Measurements from ENCODE around the gene LETM1.

Gene LETM1

DNA sequence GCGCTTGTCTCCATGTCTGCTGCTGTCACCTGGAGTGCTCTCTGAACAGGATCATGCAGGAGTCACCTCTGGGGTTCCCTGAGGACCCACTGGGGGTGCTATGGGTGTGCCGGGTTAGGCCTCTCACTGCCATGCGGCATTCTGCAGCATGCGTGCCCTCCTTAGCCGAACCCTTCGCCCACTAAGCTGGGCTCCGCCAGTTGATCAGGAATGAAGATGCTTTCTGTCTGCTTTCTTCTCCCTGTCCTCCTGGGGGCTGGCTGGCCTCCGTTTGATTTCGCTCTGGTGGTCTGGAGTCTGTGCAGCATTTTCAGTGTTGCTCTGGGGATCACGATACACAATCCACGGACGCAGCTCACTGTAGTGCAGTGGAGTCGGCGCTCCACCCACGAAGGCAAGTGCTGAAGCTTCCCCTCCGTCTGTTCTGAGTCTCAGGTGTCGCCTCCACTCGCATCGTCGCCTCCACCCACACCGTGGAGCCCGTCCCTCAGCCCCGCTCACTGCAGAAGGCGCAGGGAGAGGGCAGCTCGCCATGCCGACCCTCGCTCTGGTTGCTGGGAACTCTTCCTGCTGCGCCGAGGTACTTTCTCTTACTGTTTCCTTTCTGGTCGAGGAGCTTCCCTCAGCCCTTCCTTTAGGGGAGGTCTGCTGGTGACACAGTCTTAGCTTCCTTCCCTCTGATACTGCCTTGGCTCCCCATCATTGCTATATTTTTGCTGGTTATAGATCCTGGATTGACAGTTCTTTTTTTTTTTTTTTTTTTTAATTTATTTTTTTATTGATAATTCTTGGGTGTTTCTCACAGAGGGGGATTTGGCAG lies 29.2 kb downstream of the LETM1 start:
- ChIA-PET POLR2A (ENCODE audit: low non-redundant PET) (no interaction called here), CTCF (interaction anchor here (0.6 kb wide), 2 partner anchors 122 to 1007 kb away, joined by 3 read pairs; no protein-coding TSS in a partner anchor)
- TF ChIP-seq, protein P1, sequence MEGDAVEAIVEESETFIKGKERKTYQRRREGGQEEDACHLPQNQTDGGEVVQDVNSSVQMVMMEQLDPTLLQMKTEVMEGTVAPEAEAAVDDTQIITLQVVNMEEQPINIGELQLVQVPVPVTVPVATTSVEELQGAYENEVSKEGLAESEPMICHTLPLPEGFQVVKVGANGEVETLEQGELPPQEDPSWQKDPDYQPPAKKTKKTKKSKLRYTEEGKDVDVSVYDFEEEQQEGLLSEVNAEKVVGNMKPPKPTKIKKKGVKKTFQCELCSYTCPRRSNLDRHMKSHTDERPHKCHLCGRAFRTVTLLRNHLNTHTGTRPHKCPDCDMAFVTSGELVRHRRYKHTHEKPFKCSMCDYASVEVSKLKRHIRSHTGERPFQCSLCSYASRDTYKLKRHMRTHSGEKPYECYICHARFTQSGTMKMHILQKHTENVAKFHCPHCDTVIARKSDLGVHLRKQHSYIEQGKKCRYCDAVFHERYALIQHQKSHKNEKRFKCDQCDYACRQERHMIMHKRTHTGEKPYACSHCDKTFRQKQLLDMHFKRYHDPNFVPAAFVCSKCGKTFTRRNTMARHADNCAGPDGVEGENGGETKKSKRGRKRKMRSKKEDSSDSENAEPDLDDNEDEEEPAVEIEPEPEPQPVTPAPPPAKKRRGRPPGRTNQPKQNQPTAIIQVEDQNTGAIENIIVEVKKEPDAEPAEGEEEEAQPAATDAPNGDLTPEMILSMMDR (conservative IDR thresholded peaks at IDR 0.05; ENCODE audit: low read depth): no peak
- DNase-seq (ENCODE audit: low spot score): no peak
- H3K27ac ChIP-seq: no peak overlapping the region

DNA sequence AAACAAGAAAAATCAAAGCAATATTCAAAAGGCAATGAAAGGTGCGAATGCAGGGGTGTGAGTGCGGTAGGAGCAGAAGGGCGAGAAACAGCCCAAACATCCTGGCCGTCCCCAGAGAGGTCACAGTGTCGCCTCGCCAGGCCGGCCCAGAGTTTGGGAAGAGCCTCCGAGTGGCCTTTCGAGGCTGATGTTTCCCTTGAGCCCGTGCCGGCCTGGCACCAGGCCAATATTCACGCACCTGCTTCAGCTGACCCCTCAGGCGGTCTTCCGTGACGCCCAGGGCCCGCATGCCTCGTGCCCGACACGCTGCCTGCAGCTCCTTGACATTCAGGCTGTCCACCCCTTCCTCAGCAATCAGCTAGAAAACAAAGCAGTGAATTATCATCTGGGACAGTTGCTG lies 30.6 kb downstream of the LETM1 start:
- POLR2A ChIA-PET (ENCODE audit: low non-redundant PET): no interaction called here
- CTCF ChIA-PET: no interaction called here
- H3K27ac ChIP-seq: peak overlapping the region; percentile 9
- DNase-seq (ENCODE audit: low spot score): no peak
- TF ChIP-seq, protein P1 (conservative IDR thresholded peaks at IDR 0.05; ENCODE audit: low read depth): no peak

DNA sequence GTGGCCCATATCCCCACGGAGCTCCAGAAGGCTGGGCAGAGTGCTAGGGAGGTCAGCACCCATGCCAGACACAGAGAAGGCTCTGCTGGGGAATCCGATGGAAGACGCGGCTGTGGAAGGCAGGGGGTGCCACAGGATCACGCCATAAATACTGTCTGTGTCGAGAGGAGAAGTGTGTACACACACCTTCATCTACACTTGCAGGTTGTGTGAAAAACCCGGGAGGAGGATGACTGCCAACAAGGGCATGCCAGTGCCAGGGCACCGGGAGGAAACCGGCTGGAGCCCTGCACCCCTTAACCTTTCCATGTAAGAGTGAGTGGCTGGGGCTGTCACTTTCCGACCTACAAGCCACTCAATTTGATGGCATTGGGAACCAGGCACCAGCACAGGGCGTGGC lies 31.2 kb downstream of the LETM1 start:
- TF ChIP-seq, protein P1 (conservative IDR thresholded peaks at IDR 0.05; ENCODE audit: low read depth): no peak
- POLR2A ChIA-PET (ENCODE audit: low non-redundant PET): no interaction called here
- CTCF ChIA-PET: no interaction called here
- peak overlapping the region; percentile 10 for H3K27ac ChIP-seq
- DNase-seq (ENCODE audit: low spot score): no peak

DNA sequence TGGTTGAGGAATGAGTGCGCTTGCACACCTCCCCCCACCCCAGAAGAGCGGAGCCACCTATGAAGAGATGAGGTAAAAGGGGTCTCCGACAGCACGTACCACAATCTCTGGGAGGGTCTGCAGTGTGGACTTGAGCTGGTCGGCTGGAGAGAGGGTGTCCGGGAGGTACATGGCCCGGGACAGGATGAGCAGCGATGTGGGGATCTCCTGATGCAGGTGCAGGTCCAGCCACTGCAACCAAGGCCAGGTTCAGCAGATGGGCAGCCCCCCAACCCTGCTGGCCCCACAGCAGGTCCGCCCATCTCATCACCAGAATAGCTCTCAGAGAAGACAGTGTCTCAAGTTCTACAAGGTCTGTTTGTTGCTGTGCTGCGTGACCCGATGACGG lies 32.4 kb downstream of the LETM1 start:
- POLR2A ChIA-PET (ENCODE audit: low non-redundant PET): no interaction called here
- TF ChIP-seq, protein P1 (conservative IDR thresholded peaks at IDR 0.05; ENCODE audit: low read depth): no peak
- DNase-seq (ENCODE audit: low spot score): no peak
- CTCF ChIA-PET: no interaction called here
- H3K27ac ChIP-seq: no peak overlapping the region

DNA sequence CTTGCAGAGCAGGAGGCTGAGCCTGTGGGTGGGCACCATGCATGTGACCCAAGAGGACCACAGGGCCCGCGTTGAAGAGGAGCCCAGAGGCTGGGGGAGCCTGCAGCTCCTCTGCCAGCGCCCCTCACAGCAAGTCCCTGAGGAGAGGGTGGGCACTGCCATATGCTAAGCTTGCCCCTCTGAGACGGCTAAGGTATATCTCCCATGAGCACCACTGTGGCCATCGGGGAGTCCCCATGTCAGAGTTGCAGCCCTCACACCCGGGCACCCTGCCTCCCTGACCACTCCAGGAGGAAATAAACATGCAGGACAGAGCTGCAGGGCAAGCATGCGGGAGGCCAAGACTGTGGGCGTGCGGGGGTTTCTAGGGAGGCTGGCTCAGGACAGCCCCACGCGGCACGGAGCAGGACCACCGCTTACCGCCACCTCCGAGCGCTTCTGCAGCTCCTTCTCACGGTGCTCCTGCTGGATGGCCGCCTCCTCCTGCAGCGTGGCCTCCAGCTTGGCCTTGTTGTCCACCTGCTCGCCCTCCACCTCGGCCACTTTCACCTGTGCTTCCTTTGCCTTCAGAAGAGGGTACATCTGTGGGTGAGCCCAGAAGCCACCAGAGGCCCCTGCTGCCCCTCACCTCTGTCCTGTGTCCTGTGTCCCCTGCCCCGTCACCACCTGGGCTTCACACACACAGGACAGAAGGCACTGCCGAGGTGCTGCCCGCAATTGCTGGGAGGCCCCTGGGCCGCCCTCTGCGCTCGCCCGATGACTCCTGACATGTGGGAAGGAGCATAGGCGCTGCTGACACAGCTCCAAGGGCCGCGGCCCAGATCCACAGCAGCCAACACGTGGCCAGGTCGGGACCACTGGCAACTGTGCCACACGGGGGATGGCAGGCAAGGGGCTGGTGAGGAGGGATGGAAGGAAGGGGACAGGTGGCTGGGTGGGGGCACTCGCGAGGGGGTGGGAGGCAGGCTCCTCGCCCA lies 33.1 kb downstream of the LETM1 start:
- ChIA-PET CTCF (interaction anchor here (1.2 kb wide), 1 partner anchor 74 kb away, joined by 4 read pairs; no protein-coding TSS in a partner anchor), POLR2A (ENCODE audit: low non-redundant PET) (no interaction called here)
- TF ChIP-seq, protein P1 (conservative IDR thresholded peaks at IDR 0.05; ENCODE audit: low read depth): no peak
- no peak for DNase-seq (ENCODE audit: low spot score)
- H3K27ac ChIP-seq: no peak overlapping the region

All from RWPE1 (cell line).